Endothelial cell of umbilical vein (primary cell): ENCODE results near the gene CIAO3. TPM values are rescaled to one million over a fixed set of nuclear protein-coding genes. Genes with fewer than 3 reads are reported as not detected.

Source experiments
- BruUV-seq: library from RNA; stranded (reverse); fragments of 400-500 nt; replicated peaks from 2 replicates; lab custom pipeline; 2021; lab: Mats Ljungman, UMichigan
- CTCF ChIA-PET: fragments of 300-600, 350-600 bp; sonication (Branson Sonifier 250); formaldehyde crosslinking; loops from one replicate; lab custom pipeline; 2021; ENCODE audit warnings: antibody characterized with exemption, inconsistent platforms; lab: Charles Lee
- POLR2A ChIA-PET: fragments of 300-600, 350-600 bp; sonication (Branson Sonifier 250); formaldehyde crosslinking; loops from one replicate; lab custom pipeline; 2021; ENCODE audit warnings: antibody characterized with exemption, inconsistent platforms; lab: Charles Lee
- DNase-seq: peaks from one replicate; pipeline ENCODE4 v3.0.0-alpha.2; 2011; ENCODE audit warnings: low read depth, low spot score
- FAIRE-seq: peaks from 2 replicates; lab custom pipeline; 2011; peaks lifted over from hg19 to GRCh38; lab: Jason Lieb, UNC
- H2AFZ ChIP-seq: 2 replicates; pipeline ENCODE4 v1.6.0; 2012; ENCODE audit warnings: low read depth, low read length, control low read depth, inconsistent platforms
- H3K27ac ChIP-seq: 2 replicates; pipeline ENCODE4 v1.5.1; 2011; ENCODE audit warnings: low read depth, mild to moderate bottlenecking, control low read depth, low read length, moderate library complexity; ENCODE audit not compliant: insufficient read depth
- H3K27me3 ChIP-seq, 2 experiments: 2 replicates each; pipeline versions ENCODE4 v1.6.0 to v1.6.1; 2011; ENCODE audit warnings: low read length in 2 of 2, mixed read lengths in 1 of 2; ENCODE audit not compliant: control insufficient read depth in 2 of 2, insufficient read depth in 2 of 2
- H3K36me3 ChIP-seq, 2 experiments: 2 replicates in 1 of 2; 3 replicates in 1 of 2; pipeline ENCODE4 v1.5.1; 2011; ENCODE audit warnings: low read length in 2 of 2, mild to moderate bottlenecking in 1 of 2, moderate library complexity in 1 of 2; ENCODE audit not compliant: control insufficient read depth in 2 of 2, insufficient read depth in 2 of 2; ENCODE audit errors: extremely low read depth in 1 of 2
- H3K4me1 ChIP-seq: 3 replicates; pipeline ENCODE4 v1.5.1; 2011; ENCODE audit warnings: mild to moderate bottlenecking, low read length; ENCODE audit not compliant: control insufficient read depth, insufficient read depth; ENCODE audit errors: extremely low read depth
- H3K4me2 ChIP-seq: 2 replicates; pipeline ENCODE4 v1.6.1; 2011; ENCODE audit warnings: low read length, control low read depth, mixed read lengths; ENCODE audit not compliant: insufficient read depth
- H3K4me3 ChIP-seq, 3 experiments: fragments of 200-600 bp in 1 of 3; sonication (generic), shearing (Covaris generic) in 1 of 3; replicated peaks in 1 of 3; 2 replicates each; pipeline ENCODE4 v1.5.1; 2011 to 2016; ENCODE audit warnings: control low read depth in 3 of 3, low read length in 3 of 3, mild to moderate bottlenecking in 2 of 3, inconsistent platforms in 1 of 3, low read depth in 1 of 3, moderate library complexity in 1 of 3; ENCODE audit not compliant: insufficient read depth in 1 of 3
- H3K79me2 ChIP-seq: 2 replicates; pipeline ENCODE4 v1.6.0; 2012; ENCODE audit warnings: low read length, inconsistent platforms; ENCODE audit not compliant: control insufficient read depth, insufficient read depth
- H3K9ac ChIP-seq: replicated peaks from 2 replicates; pipeline ENCODE3; 2011; ENCODE audit warnings: low read length, control low read depth; ENCODE audit not compliant: insufficient read depth; ENCODE audit errors: extremely low read depth
- H3K9me1 ChIP-seq: replicated peaks from 3 replicates; pipeline ENCODE4 v1.6.0; 2011; ENCODE audit warnings: mild to moderate bottlenecking, low read length; ENCODE audit not compliant: control insufficient read depth, insufficient read depth; ENCODE audit errors: extremely low read depth
- H3K9me3 ChIP-seq: replicated peaks from 2 replicates; pipeline ENCODE4 v1.5.1; 2012; ENCODE audit warnings: low read length, inconsistent platforms; ENCODE audit not compliant: control insufficient read depth, insufficient read depth
- H4K20me1 ChIP-seq: replicated peaks from 2 replicates; pipeline ENCODE3; 2011; ENCODE audit warnings: mild to moderate bottlenecking, low read length; ENCODE audit not compliant: control insufficient read depth, insufficient read depth; ENCODE audit errors: extremely low read depth
- EZH2 ChIP-seq: IDR thresholded peaks from 2 replicates; pipeline ENCODE4 v1.6.1; 2012; ENCODE audit warnings: borderline replicate concordance, low read depth, mild to moderate bottlenecking, moderate library complexity, low read length, inconsistent platforms; ENCODE audit not compliant: severe bottlenecking
- FOS ChIP-seq: IDR thresholded peaks from 2 replicates; pipeline ENCODE4 v1.6.1; 2011; ENCODE audit warnings: mild to moderate bottlenecking, low read length, moderate library complexity, borderline replicate concordance; ENCODE audit not compliant: insufficient read depth
- GATA2 ChIP-seq: IDR thresholded peaks from 2 replicates; pipeline ENCODE4 v1.7.0; 2011; ENCODE audit warnings: low read depth, mild to moderate bottlenecking, moderate library complexity, mixed read lengths, low read length; ENCODE audit not compliant: insufficient read length, insufficient read depth
- JUN ChIP-seq: IDR thresholded peaks from 2 replicates; pipeline ENCODE4 v1.6.1; 2011; ENCODE audit warnings: borderline replicate concordance, low read depth; ENCODE audit not compliant: insufficient read length, insufficient read depth
- MYC ChIP-seq: IDR thresholded peaks from one replicate; pipeline ENCODE4 v1.6.1; 2011; ENCODE audit warnings: mild to moderate bottlenecking, low read depth, low read length
- POLR2A ChIP-seq: IDR thresholded peaks from 2 replicates; pipeline ENCODE4 v1.6.1; 2012; ENCODE audit warnings: low read depth, mild to moderate bottlenecking, control low read depth, low read length
- POLR2AphosphoS5 ChIP-seq: IDR thresholded peaks from 2 replicates; pipeline ENCODE4 v1.6.1; 2012; ENCODE audit warnings: low read depth, mild to moderate bottlenecking, control low read depth, low read length, moderate library complexity; ENCODE audit not compliant: insufficient read depth
- dilution Hi-C: fragments of 300-500 bp; cut with MboI; formaldehyde crosslinking; loops from one replicate; pipeline ENCODE4 v1.15.0; 2019; ENCODE audit warnings: low sequenced_read_pairs; ENCODE audit not compliant: extremely low pct_ligation_motif_present
- intact Hi-C: fragments of 100-400 bp; cut with micrococcal nuclease; formaldehyde crosslinking; loops from one replicate; pipeline ENCODE4 v1.10.0; 2022
- polyA plus RNA-seq, 4 experiments: library from polyadenylated mRNA; depleted of rRNA in 3 of 4; stranded (reverse) in 3 of 4; unstranded in 1 of 4; fragments of >200 nt; gene quantifications; 2 replicates each; pipeline versions ENCODE4 v1.2.1 to v1.2.3, GENCODE V29; 2011 to 2012; ENCODE audit warnings: missing spikeins in 1 of 4
- total RNA-seq: library from RNA; stranded (reverse); gene quantifications from 2 replicates; pipeline ENCODE4 v1.2.3, GENCODE V29; 2021
- TF ChIP-seq, protein P1 (sequence below): IDR thresholded peaks from 2 replicates; pipeline ENCODE4 v1.6.1; 2011; ENCODE audit not compliant: insufficient read depth, insufficient read length
- TF ChIP-seq, protein P2 (sequence below), 2 donors: IDR thresholded peaks; 1 replicate in 1 of 2; 2 replicates in 1 of 2; pipeline ENCODE4 v1.5.1; 2011; ENCODE audit warnings: low read length in 2 of 2, mild to moderate bottlenecking in 2 of 2, moderate library complexity in 2 of 2, control low read depth in 1 of 2, inconsistent platforms in 1 of 2, low read depth in 1 of 2; ENCODE audit not compliant: insufficient read depth in 1 of 2; ENCODE audit errors: extremely low read depth in 1 of 2

CIAO3 gene
- total and polyA plus RNA-seq, 2 donors (not counting 3 experiments of a cell fraction or from before 2014, with no cell fraction given), result 23.1 to 33.8 TPM

DNA sequence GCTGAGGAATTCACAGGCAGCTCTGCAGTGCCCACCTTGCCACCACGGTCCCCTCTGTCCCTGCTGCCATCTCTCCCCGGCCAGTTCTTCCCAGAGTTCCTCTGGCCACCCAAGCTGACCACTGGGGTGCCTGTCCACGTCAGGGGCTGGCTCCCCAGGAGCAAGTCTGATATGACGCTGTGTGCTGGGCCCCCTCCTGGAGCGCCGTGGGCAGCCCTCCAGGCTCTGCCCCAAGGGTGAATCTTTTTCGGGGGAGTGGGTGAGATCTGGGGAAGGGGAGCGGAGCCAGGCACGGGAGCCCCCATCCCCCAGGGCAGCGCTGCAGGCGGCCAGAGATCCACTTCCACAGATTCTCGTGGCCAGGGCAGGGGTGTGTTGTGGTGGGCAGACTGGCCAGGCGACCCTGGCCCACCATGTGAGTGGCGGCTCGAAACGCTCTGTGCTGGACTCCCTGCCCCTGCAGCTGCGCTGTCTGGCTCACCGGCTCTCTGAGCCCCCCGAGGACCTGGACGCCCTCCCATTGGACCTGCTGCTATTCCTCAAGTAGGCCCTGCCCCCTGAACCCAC lies 23.5 kb upstream of the CIAO3 start:
- DNase-seq (no peak), FAIRE-seq (no peak)
- H3K9ac ChIP-seq, result no peak overlapping the region
- POLR2A ChIA-PET, result no interaction called here
- no peaks in the 10 kb centered on the region for H3K27me3 ChIP-seq
- no TSS peak for BruUV-seq
- H3K9me3 ChIP-seq, result no peaks in the 10 kb centered on the region
- TF ChIP-seq MYC, result no peak
- TF ChIP-seq, protein P1, sequence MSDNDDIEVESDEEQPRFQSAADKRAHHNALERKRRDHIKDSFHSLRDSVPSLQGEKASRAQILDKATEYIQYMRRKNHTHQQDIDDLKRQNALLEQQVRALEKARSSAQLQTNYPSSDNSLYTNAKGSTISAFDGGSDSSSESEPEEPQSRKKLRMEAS, result no peak
- TF ChIP-seq JUN, result no peak
- TF ChIP-seq, protein P2, sequence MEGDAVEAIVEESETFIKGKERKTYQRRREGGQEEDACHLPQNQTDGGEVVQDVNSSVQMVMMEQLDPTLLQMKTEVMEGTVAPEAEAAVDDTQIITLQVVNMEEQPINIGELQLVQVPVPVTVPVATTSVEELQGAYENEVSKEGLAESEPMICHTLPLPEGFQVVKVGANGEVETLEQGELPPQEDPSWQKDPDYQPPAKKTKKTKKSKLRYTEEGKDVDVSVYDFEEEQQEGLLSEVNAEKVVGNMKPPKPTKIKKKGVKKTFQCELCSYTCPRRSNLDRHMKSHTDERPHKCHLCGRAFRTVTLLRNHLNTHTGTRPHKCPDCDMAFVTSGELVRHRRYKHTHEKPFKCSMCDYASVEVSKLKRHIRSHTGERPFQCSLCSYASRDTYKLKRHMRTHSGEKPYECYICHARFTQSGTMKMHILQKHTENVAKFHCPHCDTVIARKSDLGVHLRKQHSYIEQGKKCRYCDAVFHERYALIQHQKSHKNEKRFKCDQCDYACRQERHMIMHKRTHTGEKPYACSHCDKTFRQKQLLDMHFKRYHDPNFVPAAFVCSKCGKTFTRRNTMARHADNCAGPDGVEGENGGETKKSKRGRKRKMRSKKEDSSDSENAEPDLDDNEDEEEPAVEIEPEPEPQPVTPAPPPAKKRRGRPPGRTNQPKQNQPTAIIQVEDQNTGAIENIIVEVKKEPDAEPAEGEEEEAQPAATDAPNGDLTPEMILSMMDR (IDR thresholded peaks at IDR 0.05; ENCODE audit: extremely low read depth in 1 of 2, insufficient read depth in 1 of 2, low read depth in 1 of 2, low read length in 2 of 2), result no peak
- no peak for TF ChIP-seq POLR2A
- TF ChIP-seq FOS, result no peak
- no peak for TF ChIP-seq EZH2
- TF ChIP-seq POLR2AphosphoS5, result no peak
- no peak for TF ChIP-seq GATA2
- H3K4me2 ChIP-seq, result no peak overlapping the region
- CTCF ChIA-PET, result no interaction called here
- no peak overlapping the region for H2AFZ ChIP-seq
- H3K36me3 ChIP-seq, result no peaks in the 10 kb centered on the region
- no peak overlapping the region for H3K4me3 ChIP-seq
- dilution Hi-C loops (no loop called here), intact Hi-C loops (no loop called here)
- no peaks in the 10 kb centered on the region for H3K9me1 ChIP-seq
- H3K79me2 ChIP-seq, result no peaks in the 10 kb centered on the region
- H3K27ac ChIP-seq, result no peak overlapping the region
- no peaks in the 10 kb centered on the region for H3K4me1 ChIP-seq
- no peaks in the 10 kb centered on the region for H4K20me1 ChIP-seq
